ENCODE measurements around the gene CEP120.

- TF ChIP-seq POLR2A (IDR thresholded peaks at IDR 0.05; ENCODE audit: low read length) (no peak), HOXB13 (CRISPR knock-in tag; IDR thresholded peaks at IDR 0.05; ENCODE audit: low read depth) (no peak), CTCF (IDR thresholded peaks at IDR 0.05) (no peak), CBX8 (IDR thresholded peaks at IDR 0.05) (no peak), ELK1 (IDR thresholded peaks at IDR 0.05; ENCODE audit: low read depth, low read length) (no peak), CHD2 (IDR thresholded peaks at IDR 0.05; ENCODE audit: low read length, partially characterized antibody) (no peak), EP300 (IDR thresholded peaks at IDR 0.05) (no peak)
- TF ChIP-seq, protein P1, sequence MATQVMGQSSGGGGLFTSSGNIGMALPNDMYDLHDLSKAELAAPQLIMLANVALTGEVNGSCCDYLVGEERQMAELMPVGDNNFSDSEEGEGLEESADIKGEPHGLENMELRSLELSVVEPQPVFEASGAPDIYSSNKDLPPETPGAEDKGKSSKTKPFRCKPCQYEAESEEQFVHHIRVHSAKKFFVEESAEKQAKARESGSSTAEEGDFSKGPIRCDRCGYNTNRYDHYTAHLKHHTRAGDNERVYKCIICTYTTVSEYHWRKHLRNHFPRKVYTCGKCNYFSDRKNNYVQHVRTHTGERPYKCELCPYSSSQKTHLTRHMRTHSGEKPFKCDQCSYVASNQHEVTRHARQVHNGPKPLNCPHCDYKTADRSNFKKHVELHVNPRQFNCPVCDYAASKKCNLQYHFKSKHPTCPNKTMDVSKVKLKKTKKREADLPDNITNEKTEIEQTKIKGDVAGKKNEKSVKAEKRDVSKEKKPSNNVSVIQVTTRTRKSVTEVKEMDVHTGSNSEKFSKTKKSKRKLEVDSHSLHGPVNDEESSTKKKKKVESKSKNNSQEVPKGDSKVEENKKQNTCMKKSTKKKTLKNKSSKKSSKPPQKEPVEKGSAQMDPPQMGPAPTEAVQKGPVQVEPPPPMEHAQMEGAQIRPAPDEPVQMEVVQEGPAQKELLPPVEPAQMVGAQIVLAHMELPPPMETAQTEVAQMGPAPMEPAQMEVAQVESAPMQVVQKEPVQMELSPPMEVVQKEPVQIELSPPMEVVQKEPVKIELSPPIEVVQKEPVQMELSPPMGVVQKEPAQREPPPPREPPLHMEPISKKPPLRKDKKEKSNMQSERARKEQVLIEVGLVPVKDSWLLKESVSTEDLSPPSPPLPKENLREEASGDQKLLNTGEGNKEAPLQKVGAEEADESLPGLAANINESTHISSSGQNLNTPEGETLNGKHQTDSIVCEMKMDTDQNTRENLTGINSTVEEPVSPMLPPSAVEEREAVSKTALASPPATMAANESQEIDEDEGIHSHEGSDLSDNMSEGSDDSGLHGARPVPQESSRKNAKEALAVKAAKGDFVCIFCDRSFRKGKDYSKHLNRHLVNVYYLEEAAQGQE (IDR thresholded peaks at IDR 0.05) = no peak
These were observed 11.0 kb downstream of the CEP120 start for GRCh38 chr5:123412206-123412605.
